ENCODE results near the gene OMG. TPM values are rescaled to one million over a fixed set of nuclear protein-coding genes. Genes with fewer than 3 reads are reported as not detected.
"Not testable (repeated sequence)": the region's sequence is repeated elsewhere in the genome, so short reads cannot be mapped to it uniquely, and the experiment has no call there.

Gene OMG
- total and polyA plus RNA-seq, 2 donors (not counting 1 experiment from before 2014, with no cell fraction given) = 0.39 to 1.7 TPM

GRCh38 chr17:31313982-31314781 lies 17.1 kb upstream of the OMG start, which contains the start of gene EVI2B:
EVI2B (minus strand) TSS chr17:31314054; CDS start chr17:31305609, 8,445 bp downstream.
- Histone ChIP-seq H3K79me2 (ENCODE audit: control insufficient read depth, insufficient read depth, low read length) (peaks cover 88% of the 10 kb centered on the region), H3K27ac (ENCODE audit: low read length in 2 of 2) (peak within 1 kb of the TSS; percentile 54 to 70), H3K4me1 (ENCODE audit: control insufficient read depth in 2 of 2, insufficient read depth in 2 of 2, low read length in 2 of 2) (peaks cover 27 to 45% of the 10 kb centered on the region in 2 donors), H3K36me3 (replicated peaks in 1 of 2; ENCODE audit: control extremely low read depth in 1 of 2, control insufficient read depth in 1 of 2, extremely low read depth in 1 of 2, insufficient read depth in 2 of 2, low read length in 1 of 2) (peaks cover 0 to 5% of the 10 kb centered on the region in 2 experiments), H3K9me3 (ENCODE audit: control extremely low read depth in 1 of 3, control insufficient read depth in 2 of 3, insufficient read depth in 1 of 3, low read length in 2 of 3) (no peaks in the 10 kb centered on the region), H3K9ac (ENCODE audit: low read length) (peak within 1 kb of the TSS; percentile 79), H2AFZ (ENCODE audit: insufficient read depth, low read depth, low read length, poor library complexity, severe bottlenecking) (no peak within 1 kb of the TSS), H3K4me3 (ENCODE audit: control extremely low read depth in 1 of 5, extremely low read depth in 1 of 5, insufficient read depth in 1 of 5, low read depth in 2 of 5, low read length in 4 of 5) (peak within 1 kb of the TSS; percentile 58 to 98 (median 80)), H3K4me2 (replicated peaks; ENCODE audit: low read depth, low read length, poor library complexity, severe bottlenecking) (peak within 1 kb of the TSS; percentile 79), H3K27me3 (replicated peaks in 1 of 4; ENCODE audit: control extremely low read depth in 1 of 4, control insufficient read depth in 3 of 4, insufficient read depth in 4 of 4, low read length in 3 of 4) (no peaks in the 10 kb centered on the region), H4K20me1 (ENCODE audit: control insufficient read depth, insufficient read depth, low read length, poor library complexity, severe bottlenecking) (no peaks in the 10 kb centered on the region)
- intact Hi-C loops (cut with micrococcal nuclease) = loop anchor here (5.0 to 10.0 kb wide), 3 partner anchors 219 to 571 kb away; partner anchors contain the start of gene NF1
- POLR2A ChIA-PET = interaction anchor here (0.5 to 1.2 kb wide), 3 partner anchors 180 to 574 kb away, joined by 4 to 6 read pairs (median 5); no protein-coding TSS in a partner anchor
- Mint-ChIP-seq H3K4me3 (peak within 1 kb of the TSS; percentile 86), H3K4me1 (peaks cover 61% of the 10 kb centered on the region), H3K9me3 (ENCODE audit: insufficient read depth) (no peaks in the 10 kb centered on the region), H3K27me3 (no peaks in the 10 kb centered on the region), H3K27ac (peak within 1 kb of the TSS; percentile 91)
- DNase-seq (peak; percentile 76), ATAC-seq (ENCODE audit: low read depth) (peak; percentile 31)
- CTCF ChIA-PET = interaction anchor here (0.6 to 1.4 kb wide), 6 partner anchors 7 to 187 kb away, joined by 3 to 4 read pairs (median 3); partner anchors contain the start of gene EVI2A
- WGBS (ENCODE audit: insufficient coverage) = no CpG with 5 or more reads among the region's 3 CpGs
- no peak for TF ChIP-seq EZH2 (IDR thresholded peaks at IDR 0.05; ENCODE audit: borderline replicate concordance, insufficient read depth, low read depth, low read length, poor library complexity, severe bottlenecking)
- no peak for TF ChIP-seq CTCF (IDR thresholded peaks at IDR 0.05)

- intact Hi-C loops (cut with micrococcal nuclease) = loop anchor here (5.0 to 10.0 kb wide), 3 partner anchors 217 to 573 kb away; partner anchors contain the start of gene NF1
Observed at GRCh38 chr17:31312223-31312622, 15.2 kb upstream of the OMG start.

More at GRCh38 chr17:31312223-31312622, 15.2 kb upstream of the OMG start:
- H3K27me3 ChIP-seq (replicated peaks in 1 of 4; ENCODE audit: control extremely low read depth in 1 of 4, control insufficient read depth in 3 of 4, insufficient read depth in 4 of 4, low read length in 3 of 4); H4K20me1 ChIP-seq (ENCODE audit: control insufficient read depth, insufficient read depth, low read length, poor library complexity, severe bottlenecking); H2AFZ ChIP-seq (ENCODE audit: insufficient read depth, low read depth, low read length, poor library complexity, severe bottlenecking); H3K9me3 ChIP-seq (ENCODE audit: control extremely low read depth in 1 of 3, control insufficient read depth in 2 of 3, insufficient read depth in 1 of 3, low read length in 2 of 3); H3K36me3 ChIP-seq (replicated peaks in 1 of 2; ENCODE audit: control extremely low read depth in 1 of 2, control insufficient read depth in 1 of 2, extremely low read depth in 1 of 2, insufficient read depth in 2 of 2, low read length in 1 of 2); H3K9me3 Mint-ChIP-seq (ENCODE audit: insufficient read depth); DNase-seq; H3K27me3 Mint-ChIP-seq; ATAC-seq (ENCODE audit: low read depth): not testable (repeated sequence)
- ChIA-PET POLR2A (interaction anchor here (0.7 to 1.7 kb wide), 2 partner anchors 8 to 47 kb away, joined by 5 to 8 read pairs; no protein-coding TSS in a partner anchor), CTCF (interaction anchor here (1.4 kb wide), 1 partner anchor 61 kb away, joined by 5 read pairs; no protein-coding TSS in a partner anchor)
- Histone ChIP-seq H3K4me1 (ENCODE audit: control insufficient read depth in 2 of 2, insufficient read depth in 2 of 2, low read length in 2 of 2) (peaks cover 41 to 54% of the 10 kb centered on the region in 2 donors), H3K27ac (ENCODE audit: low read length in 2 of 2) (peak overlapping the region; percentile 33 to 84), H3K4me3 (ENCODE audit: control extremely low read depth in 1 of 5, extremely low read depth in 1 of 5, insufficient read depth in 1 of 5, low read depth in 2 of 5, low read length in 4 of 5) (peak overlapping the region; percentile 58 to 98 (median 80)), H3K4me2 (replicated peaks; ENCODE audit: low read depth, low read length, poor library complexity, severe bottlenecking) (peak overlapping the region; percentile 79), H3K79me2 (ENCODE audit: control insufficient read depth, insufficient read depth, low read length) (peaks cover 95% of the 10 kb centered on the region), H3K9ac (ENCODE audit: low read length) (peak overlapping the region; percentile 79)
- WGBS (ENCODE audit: insufficient coverage) = 7% methylated on average over 2 of the region's 7 CpGs
- H3K4me3 Mint-ChIP-seq = peak overlapping the region; percentile 85
- H3K4me1 Mint-ChIP-seq = peaks cover 69% of the 10 kb centered on the region
- H3K27ac Mint-ChIP-seq = peak overlapping the region; percentile 93

Data from B cell (primary cell).